Measurements from ENCODE around the gene MKLN1. TPM values are rescaled to one million over a fixed set of nuclear protein-coding genes. Genes with fewer than 3 reads are reported as not detected.

MKLN1 gene
- total RNA-seq, 1 donor from 2014 or later = 61.7 TPM

DNA sequence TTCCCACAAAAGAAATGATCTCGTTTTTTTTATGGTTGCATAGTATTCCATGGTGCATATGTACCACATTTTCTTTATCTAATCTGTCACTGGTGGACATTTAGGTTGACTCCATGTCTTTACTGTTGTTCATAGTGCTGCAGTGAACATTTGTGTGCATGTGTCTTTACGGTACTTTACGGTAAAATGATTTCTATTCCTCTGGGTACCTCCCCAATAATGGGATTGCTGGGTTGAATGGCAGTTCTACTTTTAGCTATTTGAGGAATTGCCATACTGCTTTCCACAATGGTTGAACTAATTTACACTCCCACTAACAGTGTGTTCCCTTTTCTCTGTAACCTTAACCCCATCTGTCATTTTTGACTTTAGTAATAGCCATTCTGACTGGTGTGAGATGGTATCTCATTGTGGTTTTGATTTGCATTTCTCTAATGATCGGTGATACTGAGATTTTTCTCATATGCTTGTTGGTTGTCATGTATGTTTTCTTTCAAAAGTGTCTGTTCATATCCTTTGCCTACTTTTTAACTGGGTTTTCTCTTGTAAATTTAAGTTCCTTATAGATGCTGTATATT, 37.2 kb downstream of the MKLN1 start:
- Mint-ChIP-seq H3K4me3 (no peak overlapping the region), H3K9me3 (peaks cover 33% of the 10 kb centered on the region), H3K27me3 (ENCODE audit: low read depth) (no peaks in the 10 kb centered on the region), H3K27ac (no peak overlapping the region), H3K4me1 (peaks cover 6% of the 10 kb centered on the region), H3K36me3 (peaks cover 10% of the 10 kb centered on the region)
- no peak for DNase-seq (ENCODE audit: low spot score in 2 of 2, unreplicated experiment in 2 of 2)
- TF ChIP-seq, protein P1, sequence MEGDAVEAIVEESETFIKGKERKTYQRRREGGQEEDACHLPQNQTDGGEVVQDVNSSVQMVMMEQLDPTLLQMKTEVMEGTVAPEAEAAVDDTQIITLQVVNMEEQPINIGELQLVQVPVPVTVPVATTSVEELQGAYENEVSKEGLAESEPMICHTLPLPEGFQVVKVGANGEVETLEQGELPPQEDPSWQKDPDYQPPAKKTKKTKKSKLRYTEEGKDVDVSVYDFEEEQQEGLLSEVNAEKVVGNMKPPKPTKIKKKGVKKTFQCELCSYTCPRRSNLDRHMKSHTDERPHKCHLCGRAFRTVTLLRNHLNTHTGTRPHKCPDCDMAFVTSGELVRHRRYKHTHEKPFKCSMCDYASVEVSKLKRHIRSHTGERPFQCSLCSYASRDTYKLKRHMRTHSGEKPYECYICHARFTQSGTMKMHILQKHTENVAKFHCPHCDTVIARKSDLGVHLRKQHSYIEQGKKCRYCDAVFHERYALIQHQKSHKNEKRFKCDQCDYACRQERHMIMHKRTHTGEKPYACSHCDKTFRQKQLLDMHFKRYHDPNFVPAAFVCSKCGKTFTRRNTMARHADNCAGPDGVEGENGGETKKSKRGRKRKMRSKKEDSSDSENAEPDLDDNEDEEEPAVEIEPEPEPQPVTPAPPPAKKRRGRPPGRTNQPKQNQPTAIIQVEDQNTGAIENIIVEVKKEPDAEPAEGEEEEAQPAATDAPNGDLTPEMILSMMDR (IDR thresholded peaks at IDR 0.05; ENCODE audit: unreplicated experiment) = no peak

DNA sequence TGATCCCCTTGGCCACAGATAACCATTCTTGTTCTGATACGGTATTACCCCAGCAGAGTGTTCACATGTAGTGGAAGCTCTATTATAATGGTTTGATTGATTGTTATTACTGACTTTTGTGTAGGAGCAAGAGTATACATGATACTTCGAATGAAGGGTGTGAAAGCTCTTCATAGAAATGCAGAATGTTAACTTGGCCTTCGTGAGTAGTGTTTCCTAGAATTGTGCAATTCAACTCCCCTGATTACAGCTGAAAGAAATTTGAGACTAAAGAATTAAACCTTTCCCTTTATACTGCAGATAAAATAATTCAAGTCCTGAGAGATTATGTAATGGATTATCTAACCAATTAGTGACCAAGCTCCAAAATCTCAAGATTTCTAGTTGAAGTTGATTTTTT, 38.2 kb downstream of the MKLN1 start:
- H3K27me3 Mint-ChIP-seq (ENCODE audit: low read depth) = no peaks in the 10 kb centered on the region
- H3K4me3 Mint-ChIP-seq = no peak overlapping the region
- peaks cover 25% of the 10 kb centered on the region for H3K9me3 Mint-ChIP-seq
- TF ChIP-seq, protein P1 (IDR thresholded peaks at IDR 0.05; ENCODE audit: unreplicated experiment) = no peak
- no peak for DNase-seq (ENCODE audit: low spot score in 2 of 2, unreplicated experiment in 2 of 2)
- H3K36me3 Mint-ChIP-seq = peaks cover 6% of the 10 kb centered on the region
- H3K27ac Mint-ChIP-seq = peak overlapping the region; percentile 35
- peaks cover 13% of the 10 kb centered on the region for H3K4me1 Mint-ChIP-seq

DNA sequence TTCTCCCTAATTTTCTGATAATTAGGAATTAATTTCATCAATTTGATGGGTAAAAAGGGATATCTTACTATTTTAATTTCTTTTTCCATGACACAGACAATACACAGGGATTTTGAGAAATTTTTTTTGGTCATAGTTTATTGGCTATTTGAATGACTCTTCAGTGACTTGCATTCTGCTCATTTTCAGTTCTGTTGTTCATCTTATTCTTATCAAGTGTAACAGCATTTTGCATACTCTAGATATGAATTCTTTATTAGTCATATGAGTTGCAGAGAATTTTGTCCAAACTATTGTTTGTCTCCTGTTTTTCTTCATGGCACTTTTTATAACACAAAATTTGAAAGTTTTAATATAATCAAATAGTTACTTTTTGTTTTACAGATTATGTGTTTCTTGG, 41.7 kb downstream of the MKLN1 start:
- Mint-ChIP-seq H3K36me3 (no peaks in the 10 kb centered on the region), H3K27me3 (ENCODE audit: low read depth) (no peaks in the 10 kb centered on the region), H3K4me3 (no peak overlapping the region), H3K9me3 (peaks cover 15% of the 10 kb centered on the region), H3K4me1 (peaks cover 20% of the 10 kb centered on the region), H3K27ac (no peak overlapping the region)
- TF ChIP-seq, protein P1 (IDR thresholded peaks at IDR 0.05; ENCODE audit: unreplicated experiment) = no peak
- no peak for DNase-seq (ENCODE audit: low spot score in 2 of 2, unreplicated experiment in 2 of 2)

DNA sequence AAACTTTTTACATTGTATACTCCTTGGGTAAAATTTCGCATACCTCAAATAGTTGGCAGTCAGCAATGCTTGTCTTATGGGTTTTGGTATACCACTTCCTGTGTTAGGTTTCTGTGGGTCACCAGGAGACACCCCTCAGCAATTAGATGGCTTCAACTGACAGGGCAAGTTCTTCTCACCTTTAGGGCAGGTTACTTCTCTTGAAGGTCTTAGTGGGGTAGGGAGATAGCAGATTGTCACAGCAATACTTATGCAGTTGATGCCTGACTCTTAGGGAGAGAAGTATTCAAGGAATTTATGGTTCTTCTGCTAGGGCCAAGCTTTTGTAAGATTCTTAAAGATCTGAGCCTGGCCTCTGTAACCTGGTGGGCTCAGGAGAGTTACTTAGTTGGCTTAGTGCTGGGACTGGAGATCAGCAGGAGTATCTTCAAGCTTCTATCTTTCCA, 42.9 kb downstream of the MKLN1 start:
- DNase-seq (ENCODE audit: low spot score in 2 of 2, unreplicated experiment in 2 of 2) = no peak
- H3K27me3 Mint-ChIP-seq (ENCODE audit: low read depth) = no peaks in the 10 kb centered on the region
- H3K9me3 Mint-ChIP-seq = peaks cover 3% of the 10 kb centered on the region

DNA sequence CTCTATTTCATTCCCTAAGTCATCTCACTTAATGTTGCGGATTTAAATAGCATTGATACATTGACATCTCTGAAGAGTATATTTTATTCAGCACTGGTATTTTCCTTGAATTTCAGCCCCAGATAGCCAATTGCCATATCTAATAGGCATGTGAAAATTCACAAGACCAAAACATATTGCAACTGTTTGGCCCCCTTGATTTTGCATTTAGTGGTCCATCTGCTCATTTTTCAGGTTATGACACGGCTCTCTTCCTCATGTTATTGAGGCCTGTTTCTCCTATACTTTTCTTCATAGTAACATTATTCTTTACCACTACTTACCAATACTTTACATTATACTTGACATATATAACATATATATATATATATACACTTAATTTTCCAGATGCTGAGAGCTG, 43.7 kb downstream of the MKLN1 start:
- no peaks in the 10 kb centered on the region for H3K27me3 Mint-ChIP-seq (ENCODE audit: low read depth)
- H3K4me1 Mint-ChIP-seq = peaks cover 15% of the 10 kb centered on the region
- peak overlapping the region; percentile 86 for H3K27ac Mint-ChIP-seq
- TF ChIP-seq, protein P1 (IDR thresholded peaks at IDR 0.05; ENCODE audit: unreplicated experiment) = no peak
- DNase-seq (ENCODE audit: low spot score in 2 of 2, unreplicated experiment in 2 of 2) = no peak
- H3K36me3 Mint-ChIP-seq = no peaks in the 10 kb centered on the region
- H3K4me3 Mint-ChIP-seq = no peak overlapping the region
- H3K9me3 Mint-ChIP-seq = no peaks in the 10 kb centered on the region

More for the DNA sequence above, 42.9 kb downstream of the MKLN1 start:
- Mint-ChIP-seq H3K27ac (peak overlapping the region; percentile 86), H3K4me3 (no peak overlapping the region), H3K4me1 (peaks cover 20% of the 10 kb centered on the region), H3K36me3 (no peaks in the 10 kb centered on the region)
- TF ChIP-seq, protein P1 (IDR thresholded peaks at IDR 0.05; ENCODE audit: unreplicated experiment) = no peak
